NAMALWA (cell line): ENCODE results near the gene CLEC4D.
"Not testable (repeated sequence)": the region's sequence is repeated elsewhere in the genome, so short reads cannot be mapped to it uniquely, and the experiment has no call there.

Experiments
- DNase-seq: peaks from one replicate; pipeline ENCODE4 v3.0.0-alpha.2; 2015; ENCODE audit warnings: low spot score

Gene CLEC4D

GRCh38 chr12:8513256-8513655, at the start of gene CLEC4D:
Gene CLEC4D (plus strand): TSS chr12:8513503. CDS start chr12:8513733, 230 bp downstream.
- no peak for DNase-seq

- DNase-seq, result no peak
Observed at GRCh38 chr12:8465301-8465996, 47.9 kb upstream of the CLEC4D start.

- no peak for DNase-seq
Observed at GRCh38 chr12:8466241-8466640, 47.1 kb upstream of the CLEC4D start.

- DNase-seq, result no peak
Observed at GRCh38 chr12:8471090-8471489, 42.2 kb upstream of the CLEC4D start.

- DNase-seq, result no peak
Observed at GRCh38 chr12:8475508-8476203, 37.6 kb upstream of the CLEC4D start.

- no peak for DNase-seq
Observed at GRCh38 chr12:8482571-8483061, 30.7 kb upstream of the CLEC4D start.

- DNase-seq, result no peak
Observed at GRCh38 chr12:8483079-8483478, 30.2 kb upstream of the CLEC4D start.

GRCh38 chr12:8491646-8492530, 21.4 kb upstream of the CLEC4D start:
- no peak for DNase-seq

GRCh38 chr12:8493084-8493483, 20.2 kb upstream of the CLEC4D start:
- peak; percentile 74 for DNase-seq

- DNase-seq, result not testable (repeated sequence)
Observed at GRCh38 chr12:8495671-8496070, 17.6 kb upstream of the CLEC4D start.

GRCh38 chr12:8496074-8496473, 17.2 kb upstream of the CLEC4D start:
- not testable (repeated sequence) for DNase-seq

- DNase-seq, result peak; percentile 21
Observed at GRCh38 chr12:8499616-8500015, 13.7 kb upstream of the CLEC4D start.

GRCh38 chr12:8501720-8502119, 11.6 kb upstream of the CLEC4D start:
- peak; percentile 20 for DNase-seq

- no peak for DNase-seq
Observed at GRCh38 chr12:8504351-8504750, 9.0 kb upstream of the CLEC4D start.

GRCh38 chr12:8507596-8507995, 5.7 kb upstream of the CLEC4D start:
- DNase-seq, result no peak

- no peak for DNase-seq
Observed at GRCh38 chr12:8508223-8508622, 5.1 kb upstream of the CLEC4D start.

- peak; percentile 77 for DNase-seq
Observed at GRCh38 chr12:8508910-8509841, 4.1 kb upstream of the CLEC4D start.

GRCh38 chr12:8517971-8518370, 4.7 kb downstream of the CLEC4D start:
- DNase-seq, result no peak

GRCh38 chr12:8519171-8519570, 5.9 kb downstream of the CLEC4D start:
- no peak for DNase-seq

GRCh38 chr12:8527250-8528130, 14.2 kb downstream of the CLEC4D start:
- DNase-seq, result no peak
